Stimulated activated CD4-positive, alpha-beta T cell treated with anti-CD3 and anti-CD28 coated beads, Interleukin-1b, Interleukin-23, amount 100 ng/mL, for 4 hours (primary cell): Measurements from ENCODE around the gene CCDC86.

Source experiments
- DNase-seq, 2 donors: peaks; one replicate each; pipeline ENCODE4 v3.0.0-alpha.2; 2020; ENCODE audit warnings: low read depth in 2 of 2

CCDC86 gene

DNA sequence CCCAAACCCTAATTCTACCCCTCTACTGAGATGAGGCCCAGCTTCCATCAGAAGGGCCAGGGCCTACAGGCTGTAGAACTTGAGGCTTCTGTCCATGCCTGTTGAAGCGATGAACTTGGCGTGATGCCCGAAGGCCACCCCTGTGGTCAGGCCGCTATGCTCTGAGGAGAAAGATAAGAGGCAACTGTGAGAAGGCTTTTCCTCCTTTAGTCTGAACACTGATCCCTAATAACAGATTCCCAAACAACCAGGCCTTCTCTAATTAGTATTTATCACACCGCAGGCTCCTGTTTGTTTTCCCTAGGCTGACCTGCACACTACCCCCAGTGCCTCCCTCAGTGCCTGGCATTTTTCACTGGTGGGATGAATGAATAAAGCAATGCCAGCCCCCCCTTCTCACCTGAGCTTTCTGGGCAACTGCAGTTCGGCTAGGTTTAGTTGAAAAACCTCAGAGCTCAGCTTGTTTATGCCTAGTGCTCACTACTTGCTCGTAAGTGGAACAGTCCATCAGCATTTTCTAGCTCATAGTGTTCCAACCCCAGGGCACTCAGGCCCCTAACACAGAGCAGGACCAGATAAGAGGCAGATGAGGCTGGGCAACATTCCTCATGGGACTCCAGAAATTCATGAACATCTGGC, 49.3 kb downstream of the CCDC86 start:
- DNase-seq, result no peak

GRCh38 chr11:60895687-60896086, 53.8 kb downstream of the CCDC86 start:
- DNase-seq, result no peak

DNA sequence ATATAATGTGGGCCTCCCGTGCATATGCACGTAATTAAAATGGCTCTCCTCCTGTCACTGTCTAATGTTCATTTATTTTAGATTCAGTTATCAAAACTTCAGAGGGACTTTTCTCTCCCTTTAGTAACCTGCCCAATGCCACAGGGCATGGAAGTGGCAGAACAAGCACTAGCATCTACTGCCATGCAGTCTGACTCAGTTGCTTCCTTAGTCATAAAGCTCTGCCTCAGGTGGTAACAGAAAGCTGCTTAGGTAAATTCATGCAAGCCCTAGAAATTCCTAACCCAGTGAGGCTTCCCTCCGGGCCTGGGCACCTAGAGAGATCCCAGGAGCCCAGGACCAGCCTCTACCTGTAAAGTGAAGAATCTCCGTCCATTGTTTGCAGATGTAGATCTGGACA, 55.6 kb downstream of the CCDC86 start:
- no peak for DNase-seq

- DNase-seq, result no peak
These were observed 57.4 kb downstream of the CCDC86 start for GRCh38 chr11:60899046-60899936.

DNA sequence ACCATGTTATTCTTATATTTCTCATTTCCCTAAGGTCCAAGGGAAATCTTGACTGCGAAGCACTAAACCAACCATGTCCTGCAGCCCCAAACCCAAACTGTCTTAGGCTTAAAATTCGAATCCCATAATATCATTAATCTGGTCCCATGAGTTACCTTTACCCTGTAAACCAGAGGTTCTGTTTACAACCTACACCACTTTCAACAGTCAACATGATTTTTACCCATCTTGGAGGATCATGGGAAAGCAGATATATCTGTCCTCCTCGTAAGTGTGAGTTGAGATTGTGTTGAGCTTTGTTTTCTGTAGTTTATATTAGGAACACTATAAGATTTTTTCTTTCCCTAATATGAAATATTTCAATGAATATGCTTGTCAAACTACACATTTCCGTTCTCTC, 58.1 kb downstream of the CCDC86 start:
- no peak for DNase-seq
